Fibroblast of skin of abdomen (primary cell): ENCODE results near the gene TAF5L.
"Not testable (repeated sequence)": the region's sequence is repeated elsewhere in the genome, so short reads cannot be mapped to it uniquely, and the experiment has no call there.

Experiments
- DNase-seq: peaks from one replicate; pipeline ENCODE4 v3.0.0-alpha.2; 2013

The TAF5L gene

DNA sequence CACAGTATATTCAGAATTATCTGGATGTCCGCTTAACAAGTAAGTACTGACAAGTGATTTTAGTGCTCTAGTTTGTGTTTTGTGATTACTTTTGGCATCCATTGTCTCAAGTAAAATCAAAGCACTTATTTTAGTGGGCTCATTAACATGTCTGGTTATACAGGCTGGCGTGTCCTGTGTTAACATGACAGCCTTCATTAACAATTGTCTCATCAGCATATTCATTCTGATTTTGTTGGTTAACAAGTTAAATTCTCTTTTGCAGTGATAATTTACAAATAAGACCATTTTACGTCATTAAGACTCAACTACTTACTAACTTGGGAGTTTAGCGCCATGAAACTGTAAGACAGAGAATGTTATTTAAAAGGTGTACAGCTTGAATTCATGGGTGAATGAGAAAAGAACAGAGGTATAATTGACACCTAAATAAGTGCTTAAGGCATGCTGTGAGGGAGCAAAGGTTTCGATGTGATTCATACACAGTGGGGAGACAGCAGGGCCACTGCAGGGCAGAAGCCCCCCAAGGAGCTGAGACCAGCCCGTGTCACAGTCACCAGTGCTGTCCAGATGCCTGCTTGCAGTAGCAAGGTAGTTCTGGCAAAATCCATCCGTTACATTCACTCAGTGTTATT lies 22.4 kb downstream of the TAF5L start:
- no peak for DNase-seq

DNA sequence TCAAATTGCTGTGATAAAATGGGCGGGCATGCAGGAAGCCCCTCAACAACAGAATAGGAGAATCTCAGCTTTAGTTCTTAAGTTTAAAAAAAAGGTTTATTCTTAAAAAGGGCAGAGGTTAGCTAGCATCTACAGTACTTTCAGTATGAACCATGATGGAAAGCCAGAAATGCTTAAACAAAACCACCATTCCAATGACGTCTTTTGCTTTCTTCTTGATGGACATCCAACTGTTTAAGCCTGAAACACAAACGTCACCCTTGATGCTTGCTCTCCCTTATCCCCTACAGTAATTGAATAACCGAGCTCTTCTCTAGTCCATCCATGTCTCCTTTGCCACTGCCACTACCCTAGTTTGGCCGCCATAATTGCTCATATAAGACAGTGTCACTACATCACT lies 25.7 kb downstream of the TAF5L start:
- DNase-seq: no peak

DNA sequence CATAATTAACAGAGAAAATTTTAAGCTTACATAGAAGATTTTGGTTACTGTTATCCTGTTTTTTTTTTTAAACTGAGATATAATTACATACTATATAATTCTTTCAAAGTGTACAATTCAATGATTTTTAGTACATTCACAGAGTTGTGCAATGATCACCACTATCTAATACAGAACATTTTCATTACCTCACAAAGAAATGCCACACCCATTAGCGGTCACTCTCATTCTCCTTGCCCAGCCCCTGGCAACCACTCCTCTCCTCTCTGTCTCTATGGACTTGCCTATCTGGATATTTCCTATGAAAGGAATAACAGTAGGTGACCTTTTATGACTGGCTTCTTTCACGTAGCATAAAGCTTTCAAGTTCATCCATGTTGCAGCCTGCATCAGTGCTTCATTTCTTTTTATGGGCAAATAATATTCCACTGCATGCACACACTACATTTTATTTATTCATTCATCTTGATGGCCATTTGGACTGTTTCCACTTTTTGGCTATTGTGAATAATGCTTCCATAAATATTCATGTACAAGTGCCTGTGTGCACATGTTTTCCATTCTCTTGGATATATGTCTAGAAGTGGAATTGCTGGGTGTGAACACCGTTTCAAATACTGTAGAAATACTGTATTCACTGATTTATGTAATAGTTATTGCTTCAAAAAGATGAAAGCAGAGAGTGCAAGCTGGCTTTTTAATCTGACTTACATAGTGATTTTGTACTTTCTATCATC lies 26.5 kb downstream of the TAF5L start:
- DNase-seq: no peak

DNA sequence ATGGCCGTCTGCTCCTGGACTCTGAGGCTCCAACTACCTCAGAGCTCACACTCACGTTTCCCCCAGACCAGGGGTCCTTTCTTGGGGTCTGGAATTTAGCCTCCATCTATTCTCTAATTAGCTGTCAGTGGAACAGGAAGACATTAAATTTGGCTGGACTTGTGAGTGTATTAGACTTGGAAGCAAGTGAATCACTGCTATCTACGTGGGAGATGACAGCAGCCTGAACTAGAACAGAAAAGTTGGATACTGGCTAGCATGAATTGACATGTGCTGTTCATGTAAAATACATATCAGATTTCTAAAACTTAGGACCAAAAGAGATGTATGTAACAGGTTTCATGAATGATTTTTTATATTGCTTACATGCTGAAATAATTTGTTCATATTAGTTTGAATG lies 28.0 kb downstream of the TAF5L start:
- DNase-seq: no peak

DNA sequence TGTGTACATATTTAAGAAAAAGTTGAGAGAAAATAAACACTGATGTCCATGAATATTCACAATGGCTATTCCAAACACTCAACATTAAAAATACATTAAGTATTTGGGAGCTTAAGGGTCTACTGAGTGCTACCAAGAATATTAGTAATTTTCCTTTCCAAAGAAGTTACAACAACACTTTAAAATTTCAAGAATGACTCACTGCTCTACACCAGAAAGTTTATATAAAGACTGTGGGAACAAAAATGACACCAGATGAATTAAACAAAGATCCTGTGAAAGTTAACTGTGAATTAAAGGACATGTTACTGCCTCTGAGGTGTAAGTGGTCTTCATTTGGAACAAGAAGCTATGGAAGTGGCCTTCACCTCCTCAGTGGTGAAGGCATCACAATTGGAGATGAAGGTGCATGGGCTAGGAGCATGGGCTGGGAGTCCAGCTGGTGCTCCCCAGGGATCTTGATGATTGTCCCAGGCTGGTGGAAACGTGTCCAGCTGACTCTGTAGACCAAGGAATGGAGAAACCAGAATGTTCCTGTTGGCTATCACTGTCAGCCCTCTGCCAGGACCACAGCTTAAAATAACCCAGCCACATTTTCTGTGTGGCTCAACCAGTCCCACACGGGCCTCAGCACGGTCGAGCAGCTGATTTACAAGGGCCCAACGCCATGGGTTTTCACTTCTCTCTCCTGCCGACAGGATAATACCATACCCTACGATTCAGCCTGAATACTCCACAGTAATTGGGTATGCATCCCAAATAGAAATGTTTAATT lies 28.8 kb downstream of the TAF5L start:
- DNase-seq: peak; percentile 42

DNA sequence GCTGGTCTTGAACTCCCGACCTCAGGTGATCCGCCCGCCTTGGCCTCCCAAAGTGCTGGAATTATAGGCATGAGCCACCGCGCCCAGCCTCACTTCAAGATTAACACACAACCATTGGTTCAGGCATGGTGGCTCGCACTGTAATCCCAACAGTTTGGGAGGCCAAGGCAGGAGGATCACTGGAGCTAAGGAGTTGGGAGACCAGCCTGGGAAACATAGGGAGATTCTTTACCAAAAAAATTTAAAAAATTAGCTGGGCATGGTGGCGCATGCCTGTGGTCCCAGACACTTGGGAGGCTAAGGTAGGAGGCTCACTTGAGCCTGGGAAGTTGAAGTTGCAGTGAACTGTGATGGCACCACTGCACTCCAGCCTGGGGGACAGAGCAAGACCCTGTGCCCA lies 30.0 kb downstream of the TAF5L start:
- not testable (repeated sequence) for DNase-seq

DNA sequence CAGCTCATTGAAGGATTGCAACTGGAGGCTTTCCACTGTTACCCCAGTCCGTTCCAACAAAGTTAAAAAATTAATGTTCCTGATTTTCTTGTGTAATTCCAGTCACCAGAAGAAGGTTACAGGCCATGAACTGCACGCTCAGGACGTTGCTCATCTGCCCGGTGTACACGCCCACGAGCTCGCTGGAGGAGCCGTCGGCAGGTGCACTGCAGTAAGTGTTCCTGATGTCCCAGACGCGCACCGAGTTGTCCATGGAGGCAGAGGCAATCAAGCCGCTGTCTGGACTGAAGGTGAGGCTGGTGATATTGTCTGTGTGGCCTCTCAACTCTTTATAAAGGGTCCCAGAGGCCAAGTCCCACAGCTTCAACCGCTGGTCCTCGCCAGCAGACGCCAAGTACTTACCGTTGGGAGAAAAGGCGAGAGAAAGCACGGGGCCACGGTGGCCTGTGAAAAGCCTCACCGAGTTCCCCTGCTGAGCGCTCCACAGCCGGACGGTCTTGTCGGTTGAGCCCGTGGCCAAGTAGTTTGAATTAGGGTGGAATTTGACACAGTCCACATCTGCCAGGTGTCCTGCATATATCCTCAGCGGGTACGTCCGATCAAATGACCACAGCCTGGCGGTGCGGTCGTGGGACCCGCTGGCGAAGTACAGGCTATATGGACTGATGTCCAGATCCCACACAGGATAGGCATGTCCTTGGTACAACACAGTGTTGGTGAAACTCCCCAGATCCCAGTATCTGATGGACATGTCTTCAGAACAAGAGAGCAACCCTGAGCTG lies 31.5 kb downstream of the TAF5L start:
- DNase-seq: no peak

DNA sequence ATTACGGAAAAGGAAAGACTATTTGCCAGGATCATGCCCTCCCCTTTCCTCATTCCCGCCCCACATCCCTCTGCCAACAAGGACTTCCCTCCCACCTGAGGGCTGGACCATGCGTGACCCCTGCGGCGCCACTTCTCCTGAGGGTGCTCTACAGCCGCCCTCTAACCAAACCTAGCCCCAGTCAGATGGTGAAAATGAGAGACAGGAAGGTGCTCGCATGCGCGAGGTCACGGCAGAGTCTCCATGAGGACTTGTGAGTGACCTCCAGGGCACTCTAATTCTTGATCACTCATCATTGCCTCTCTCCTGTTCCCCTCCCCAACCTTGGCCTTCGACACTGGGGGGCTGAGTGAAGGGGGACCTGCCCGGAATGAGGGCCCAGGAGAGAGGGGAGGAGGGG lies 32.1 kb downstream of the TAF5L start:
- no peak for DNase-seq

DNA sequence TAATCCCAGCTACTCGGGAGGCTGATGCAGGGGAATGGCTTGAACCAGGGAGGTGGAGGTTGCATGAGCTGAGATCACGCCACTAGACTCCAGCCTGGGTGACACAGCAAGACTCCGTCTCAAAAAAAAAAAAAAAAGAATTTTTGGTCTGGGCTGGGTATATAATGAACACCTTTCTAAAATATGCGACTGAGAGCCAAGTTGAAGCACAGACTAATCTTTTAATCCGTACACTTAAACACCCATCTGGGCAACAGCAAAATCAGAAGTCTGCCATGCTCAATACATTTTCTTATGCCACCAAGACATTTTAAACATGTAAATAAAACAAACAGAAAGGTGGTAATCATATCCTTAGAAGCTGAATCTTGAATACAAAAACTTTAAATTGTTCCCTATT lies 35.8 kb downstream of the TAF5L start:
- no peak for DNase-seq

DNA sequence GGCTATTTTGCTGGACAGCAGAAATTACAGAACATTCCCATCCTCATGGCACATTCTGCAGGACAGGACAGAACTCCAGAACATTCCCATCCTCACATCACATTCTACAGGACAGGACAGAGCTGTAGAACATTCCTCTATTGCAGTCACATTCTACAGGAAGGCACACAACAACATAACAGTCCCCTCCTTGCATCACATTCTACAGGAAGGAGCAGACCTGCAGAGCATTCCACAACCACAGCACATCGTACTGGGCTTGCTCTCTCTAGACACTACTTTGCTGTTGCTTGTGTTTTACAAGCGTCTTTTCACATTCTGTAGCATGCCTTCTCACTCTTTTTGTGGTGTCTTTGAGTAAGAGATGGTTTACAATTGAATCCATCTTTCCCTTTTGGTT lies 40.6 kb downstream of the TAF5L start:
- DNase-seq: no peak

DNA sequence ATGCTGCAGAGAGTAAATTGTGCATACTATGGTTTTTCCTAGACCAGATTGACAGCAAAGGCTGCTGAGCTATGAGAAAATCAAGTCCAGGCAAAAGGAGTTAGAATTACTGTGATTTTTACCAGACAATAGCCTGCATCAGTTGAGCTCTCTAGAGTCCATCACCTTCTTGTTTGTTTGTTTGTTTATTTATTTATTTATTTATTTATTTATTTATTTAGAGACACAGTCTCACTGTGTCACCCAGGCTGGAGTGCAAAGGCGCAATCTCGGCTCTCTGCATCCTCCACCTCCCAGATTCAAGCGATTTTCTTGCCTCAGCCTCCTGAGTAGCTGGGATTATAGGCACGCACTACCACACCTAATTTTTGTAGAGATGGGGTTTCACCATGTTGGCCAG lies 43.2 kb downstream of the TAF5L start:
- no peak for DNase-seq

DNA sequence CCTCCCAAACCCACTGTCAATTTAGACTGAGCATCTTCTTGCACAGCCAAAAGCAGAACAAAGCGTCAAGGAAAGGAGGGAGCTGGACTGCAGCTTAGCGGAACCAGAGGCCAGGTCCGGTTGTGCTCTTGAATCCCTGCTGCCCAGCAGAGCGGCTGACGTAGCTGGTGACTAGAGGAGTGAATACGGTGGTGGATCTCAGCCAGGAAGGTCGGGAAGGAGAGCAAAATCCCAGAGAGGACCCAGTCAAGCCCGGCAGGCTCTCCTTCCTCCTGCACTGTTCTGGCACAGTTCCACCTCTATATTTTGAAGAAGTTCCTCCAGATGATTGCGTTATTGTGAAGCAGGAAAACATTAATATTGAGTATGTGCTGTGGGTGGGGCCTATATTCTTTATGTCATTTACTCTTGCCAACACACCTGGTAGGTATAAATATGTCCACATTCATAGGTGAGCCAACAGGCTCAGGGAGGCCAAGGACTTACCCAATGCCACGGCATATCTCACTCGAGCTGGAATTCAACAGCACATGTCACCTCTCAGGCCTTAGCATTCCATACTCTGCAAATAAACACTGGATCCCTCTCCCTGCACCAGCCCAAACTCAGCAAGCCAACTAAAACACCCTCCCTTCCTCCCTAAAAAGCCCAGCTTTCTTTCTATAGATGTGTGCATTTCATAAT lies 43.8 kb downstream of the TAF5L start:
- no peak for DNase-seq

DNA sequence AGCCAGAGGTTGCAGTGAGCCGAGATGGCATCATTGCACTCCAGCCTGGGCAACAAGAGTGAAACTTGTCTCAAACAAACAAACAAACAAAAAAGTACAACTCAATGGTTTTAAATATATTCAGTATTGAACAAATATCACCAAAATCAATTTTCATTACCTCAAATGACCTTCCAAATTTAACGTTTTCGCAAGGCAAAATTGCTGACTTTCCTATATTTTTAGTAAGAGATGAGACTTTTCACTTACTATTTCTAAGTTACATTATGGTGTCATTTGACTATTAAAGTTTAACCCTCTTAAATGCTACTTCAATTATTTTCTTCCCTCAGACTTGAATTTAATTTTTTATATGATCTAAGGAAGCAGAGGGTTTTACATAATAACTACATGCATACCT lies 44.4 kb downstream of the TAF5L start:
- DNase-seq: no peak

DNA sequence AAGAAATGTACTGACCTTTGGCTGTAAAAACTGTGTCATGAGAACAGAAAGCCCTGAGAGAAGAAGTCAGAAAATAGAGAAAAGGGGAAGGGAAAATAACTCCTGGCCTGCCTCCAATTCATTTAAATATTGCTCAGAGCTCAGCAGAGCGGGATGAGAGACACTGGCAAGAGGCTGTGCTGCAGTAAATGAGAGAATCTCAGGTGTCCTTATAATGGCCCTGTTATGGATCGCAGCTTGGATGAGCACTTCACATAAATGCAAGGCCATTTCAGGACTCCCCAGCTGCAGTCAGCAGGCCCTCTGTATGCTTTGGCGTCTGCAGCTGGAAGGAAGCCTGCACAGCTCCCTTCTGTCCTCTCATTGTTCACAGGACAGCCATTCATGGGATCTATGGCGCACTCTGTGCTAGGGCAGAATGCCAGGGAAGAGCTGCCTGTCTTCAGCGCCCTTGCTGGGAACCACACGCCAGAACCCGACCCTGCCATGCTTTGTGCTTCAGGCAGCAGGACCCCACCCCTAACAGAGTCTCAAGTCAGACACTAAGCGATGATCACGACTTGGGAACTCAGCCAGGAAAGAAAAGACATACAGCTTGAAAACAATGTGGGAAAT lies 46.8 kb downstream of the TAF5L start:
- DNase-seq: no peak

DNA sequence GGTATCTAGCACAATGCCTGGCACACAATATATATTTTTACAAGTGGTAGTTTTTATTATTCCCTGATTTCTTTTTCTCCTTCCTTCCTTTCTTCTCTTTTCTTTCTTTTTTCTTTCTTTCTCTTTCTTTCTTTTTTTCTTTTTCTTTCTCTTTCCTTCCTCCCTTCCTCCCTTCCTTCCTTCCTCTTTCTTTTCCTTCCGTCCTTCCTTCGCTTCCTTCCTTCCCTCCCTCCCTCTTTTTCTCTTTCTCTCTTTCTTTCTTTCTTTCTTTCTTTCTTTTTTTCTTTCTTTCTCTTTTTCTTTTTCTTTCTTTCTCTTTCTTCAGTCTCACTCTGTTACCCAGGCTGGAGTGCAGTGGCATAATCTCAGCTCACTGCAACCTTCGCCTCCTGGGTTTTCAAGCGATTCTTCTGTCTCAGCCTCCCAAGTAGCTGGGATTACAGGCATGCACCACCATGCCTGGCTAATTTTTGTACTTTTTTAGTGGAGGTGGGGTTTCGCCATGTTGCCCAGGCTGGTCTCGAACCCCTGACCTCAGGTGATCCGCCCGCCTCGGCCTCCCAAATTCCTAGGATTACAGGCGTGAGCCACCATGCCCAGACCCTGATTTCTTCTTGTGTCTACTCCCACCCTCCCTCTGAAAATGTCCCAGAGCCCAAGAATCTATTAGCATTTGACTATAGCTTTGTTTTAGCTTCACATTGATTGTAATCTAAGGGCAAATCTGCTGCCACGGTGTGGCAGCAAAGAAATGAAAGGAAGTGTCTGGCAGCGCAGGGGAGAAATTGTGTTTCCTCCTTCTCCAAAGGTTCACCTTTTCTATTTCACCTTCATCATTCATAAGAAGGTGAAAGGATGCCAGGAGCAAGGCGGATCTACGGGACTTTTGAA lies 47.5 kb downstream of the TAF5L start:
- DNase-seq: no peak

DNA sequence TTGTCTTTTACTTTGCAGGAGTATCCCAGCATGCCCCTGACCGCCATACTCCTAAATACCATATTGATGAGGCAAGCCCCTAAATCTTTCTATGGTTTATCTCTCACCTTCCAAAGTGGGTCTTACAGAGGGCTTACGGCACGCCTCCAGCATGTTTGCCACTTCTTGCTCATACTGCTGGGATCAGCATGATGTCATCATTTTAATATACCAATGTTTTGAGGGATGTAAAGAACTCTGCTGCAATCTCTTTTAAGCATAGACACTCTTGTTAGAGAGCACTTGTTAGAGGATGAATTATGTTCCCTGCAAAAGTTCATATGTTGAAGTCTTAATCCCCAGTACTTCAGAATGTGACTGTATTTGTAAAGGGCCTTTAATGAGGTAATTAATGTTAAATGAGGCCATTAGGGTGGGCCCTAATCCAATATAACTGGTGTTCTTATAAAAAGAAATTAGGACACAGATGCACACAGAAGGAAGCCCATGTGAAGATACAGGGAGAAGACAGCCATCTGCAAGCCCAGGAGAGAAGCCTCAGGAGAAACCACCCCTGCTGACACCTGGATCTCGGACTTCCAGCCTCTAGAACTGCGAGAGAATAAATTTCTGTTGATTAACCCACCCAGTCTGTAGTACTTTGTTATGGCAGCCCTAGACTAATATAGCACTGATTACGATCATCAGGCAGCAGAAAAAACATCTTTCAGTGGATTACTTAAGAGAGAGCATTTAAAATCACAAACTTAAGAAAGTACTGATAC lies 51.1 kb downstream of the TAF5L start:
- no peak for DNase-seq

DNA sequence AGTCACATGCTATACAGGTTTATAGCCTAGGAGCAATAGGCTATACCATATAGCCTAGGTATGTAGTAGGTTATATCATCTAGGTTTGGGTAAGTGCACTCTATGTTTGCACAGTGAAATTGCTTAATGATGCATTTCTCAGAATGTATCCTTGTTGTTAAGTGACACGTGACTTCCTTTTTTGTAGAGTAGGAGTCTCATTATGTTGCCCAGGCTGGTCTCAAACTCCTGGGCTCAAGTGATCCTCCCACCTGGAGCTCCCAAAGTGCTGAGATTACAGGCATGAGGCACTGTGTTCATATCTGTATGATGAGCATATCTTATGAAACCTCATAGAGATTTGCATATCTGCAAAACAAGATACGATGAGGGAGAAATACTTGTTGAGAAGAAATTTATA lies 53.6 kb downstream of the TAF5L start:
- DNase-seq: no peak

DNA sequence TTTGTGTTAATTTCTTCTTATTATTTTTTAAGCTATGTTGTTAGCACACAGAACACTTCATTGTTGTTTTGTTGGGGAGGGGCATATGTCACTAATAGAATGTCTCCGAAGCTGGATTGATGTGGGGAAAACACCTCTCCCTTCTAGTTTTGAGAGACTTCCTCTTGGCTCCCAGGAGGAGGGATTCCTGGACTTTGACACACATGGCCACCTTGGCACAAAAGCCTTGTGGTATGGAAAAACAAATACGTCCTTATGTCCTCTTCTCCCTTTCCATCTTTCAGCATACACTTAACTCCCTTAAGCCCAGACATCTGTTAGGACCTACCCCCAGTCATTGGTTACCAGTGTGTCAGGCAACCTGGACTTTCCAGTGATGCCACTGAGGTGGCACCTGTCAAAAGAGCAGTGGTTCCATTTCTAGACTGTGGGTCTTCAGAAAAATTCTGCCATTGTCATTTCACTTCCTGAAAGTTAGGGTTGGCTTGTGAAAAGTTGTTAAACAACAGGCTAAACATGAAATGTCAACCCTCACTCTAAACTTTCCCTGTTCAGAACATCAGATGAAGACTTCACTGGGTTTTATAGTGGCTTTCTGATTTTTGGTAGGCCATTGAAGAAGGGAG lies 54.9 kb downstream of the TAF5L start:
- DNase-seq: no peak

DNA sequence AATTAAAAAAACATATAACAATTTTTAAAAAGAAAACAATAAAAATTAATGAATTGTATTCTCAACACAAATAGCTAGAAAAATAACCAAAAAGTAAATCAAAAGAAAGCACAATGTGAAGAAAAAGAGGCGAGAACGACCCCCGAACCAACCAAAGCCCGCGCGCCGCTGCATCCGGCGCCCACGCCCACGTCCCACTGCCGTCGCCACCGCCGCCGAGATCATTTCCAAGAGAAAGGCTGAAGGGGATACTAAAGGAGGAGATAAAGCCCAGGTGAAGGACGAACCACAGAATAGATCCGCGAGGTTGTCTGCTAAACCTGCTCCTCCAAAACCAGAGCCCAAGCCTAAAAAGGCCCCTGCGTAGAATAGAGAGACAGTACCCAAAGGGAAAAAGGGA lies 55.6 kb downstream of the TAF5L start:
- DNase-seq: no peak
